Inflammatory macrophage treated with lipopolysaccharide for 1 hour (primary cell): ENCODE data around the gene TMEM117.

ENCODE experiments used
- DNase-seq, 2 donors: peaks; one replicate each; pipeline ENCODE4 v3.0.0-alpha.2; 2020 to 2022

The TMEM117 gene

DNA sequence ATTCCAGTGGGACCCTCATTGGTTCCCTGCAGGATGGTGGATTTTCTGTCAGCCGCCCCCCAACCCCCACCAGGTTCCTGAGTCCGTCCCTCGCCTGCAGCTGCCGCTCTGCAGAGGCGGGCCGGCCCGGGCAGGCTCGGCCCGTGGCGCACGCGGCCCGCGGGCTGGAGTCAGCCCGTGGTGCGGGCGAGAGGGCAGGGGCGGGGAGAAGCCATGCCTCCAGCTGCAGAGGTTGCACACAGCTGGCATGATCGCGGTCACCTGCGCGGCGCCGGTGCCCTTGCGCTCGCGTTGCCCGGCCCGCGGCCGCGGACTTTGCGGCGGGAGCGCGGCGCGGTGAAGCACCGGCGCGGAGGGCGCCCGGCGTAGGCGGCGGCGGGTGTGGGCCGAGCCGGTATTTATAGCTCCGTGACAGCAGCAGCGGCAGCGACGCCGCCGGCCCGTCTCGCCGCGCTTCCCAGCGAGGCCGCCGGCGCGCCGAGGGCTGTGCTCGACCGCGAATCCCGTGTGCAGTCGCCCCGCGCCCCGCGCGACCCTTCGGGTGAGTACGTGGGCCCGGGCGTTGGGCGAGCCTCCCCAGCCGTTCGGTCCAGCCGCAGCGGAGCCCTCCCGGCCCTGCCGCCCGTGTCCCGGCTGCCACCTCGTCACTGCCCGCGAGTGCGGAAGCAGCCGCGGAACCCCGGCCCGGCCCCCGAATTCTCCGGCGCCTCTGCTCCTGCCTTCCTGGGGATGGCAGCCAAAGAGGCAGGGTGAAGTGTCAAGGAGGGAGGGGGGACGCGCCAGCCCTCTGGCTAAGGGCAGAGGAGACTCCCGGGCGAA is at the start of gene TMEM117:
TSS of gene TMEM117 (plus strand) at position 426 of the 819 bp plus-strand sequence.
- peak; percentile 38 to 61 for DNase-seq

DNA sequence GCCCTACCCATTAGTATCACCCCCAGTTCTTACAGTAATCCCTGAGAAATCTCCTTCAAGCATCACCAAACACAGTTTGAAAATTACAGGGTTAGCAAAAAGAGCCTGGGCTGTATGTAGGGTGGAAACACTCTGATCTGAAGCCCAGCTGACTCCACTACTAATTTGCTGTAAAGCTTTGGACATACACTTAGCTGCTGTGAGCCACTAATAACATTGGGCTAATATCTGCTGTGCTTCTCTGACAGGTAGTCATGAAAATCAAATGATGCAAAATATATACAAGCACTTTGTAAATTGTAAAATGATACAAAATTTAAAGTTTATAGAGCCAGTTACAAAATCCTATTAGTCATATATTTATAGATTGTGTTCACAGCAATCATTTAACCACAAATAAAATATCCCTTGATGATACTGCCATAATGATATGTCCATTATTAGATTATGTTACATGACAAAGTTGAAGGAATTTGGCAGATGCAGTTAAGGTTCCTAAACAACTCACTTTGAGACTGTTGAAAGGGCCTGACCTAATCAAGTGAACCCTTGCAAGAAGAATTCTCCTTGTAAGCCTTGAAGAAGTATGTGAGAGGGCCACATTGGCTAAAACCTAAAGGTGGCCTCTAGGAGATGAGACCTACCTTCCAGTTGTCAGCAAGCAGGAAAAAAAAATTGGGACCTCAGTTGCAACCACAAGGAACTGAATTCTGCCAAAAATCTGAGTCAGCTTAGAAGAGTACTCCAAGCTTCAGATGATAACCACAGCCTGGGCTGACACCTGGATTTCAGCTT is 48.8 kb upstream of the TMEM117 start:
- no peak for DNase-seq

DNA sequence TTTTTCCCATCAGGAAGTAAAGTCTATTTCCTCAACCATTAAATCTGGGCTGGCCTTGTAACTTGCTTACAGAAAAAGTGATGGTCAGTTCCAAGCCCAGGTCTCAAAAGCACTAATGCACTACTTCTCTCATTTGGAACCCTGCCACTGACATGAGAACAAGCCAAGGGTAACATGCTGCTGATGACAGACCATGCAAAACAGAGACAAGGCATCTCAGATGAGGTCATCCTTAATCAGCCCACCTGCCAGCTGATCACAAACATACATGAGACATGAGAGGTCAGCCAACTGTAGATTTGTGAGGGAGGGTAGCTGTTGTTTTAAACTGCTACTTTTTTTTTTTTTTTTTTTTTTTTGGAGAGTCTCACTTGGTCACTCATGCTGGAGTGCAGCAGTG is 45.9 kb upstream of the TMEM117 start:
- DNase-seq: no peak

DNA sequence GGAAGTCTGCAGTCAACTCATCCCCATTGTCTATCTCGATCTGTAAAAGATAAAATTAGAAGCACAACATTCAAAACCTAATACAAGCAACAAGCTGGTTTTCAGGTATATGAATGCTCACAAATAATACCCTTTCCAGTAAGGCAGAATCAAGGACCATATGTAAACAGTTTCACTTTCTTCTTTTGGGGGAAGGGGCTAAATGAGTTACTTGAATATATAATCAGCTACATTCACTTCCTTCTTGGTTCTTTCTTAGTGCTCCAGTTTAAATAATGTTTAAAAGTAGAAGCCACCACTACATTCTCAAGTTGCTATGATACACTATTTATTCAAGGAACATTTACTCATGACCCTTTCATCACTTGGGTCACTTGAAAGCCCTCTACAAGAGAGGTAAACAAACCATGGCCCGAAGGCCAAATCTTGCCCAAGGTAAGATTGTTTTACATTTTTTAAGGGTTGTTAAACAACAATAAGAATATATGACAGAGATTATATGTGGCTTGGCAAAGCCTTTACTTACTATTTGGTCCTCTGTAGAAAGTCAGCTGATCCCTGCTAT is 40.1 kb upstream of the TMEM117 start:
- DNase-seq: no peak

DNA sequence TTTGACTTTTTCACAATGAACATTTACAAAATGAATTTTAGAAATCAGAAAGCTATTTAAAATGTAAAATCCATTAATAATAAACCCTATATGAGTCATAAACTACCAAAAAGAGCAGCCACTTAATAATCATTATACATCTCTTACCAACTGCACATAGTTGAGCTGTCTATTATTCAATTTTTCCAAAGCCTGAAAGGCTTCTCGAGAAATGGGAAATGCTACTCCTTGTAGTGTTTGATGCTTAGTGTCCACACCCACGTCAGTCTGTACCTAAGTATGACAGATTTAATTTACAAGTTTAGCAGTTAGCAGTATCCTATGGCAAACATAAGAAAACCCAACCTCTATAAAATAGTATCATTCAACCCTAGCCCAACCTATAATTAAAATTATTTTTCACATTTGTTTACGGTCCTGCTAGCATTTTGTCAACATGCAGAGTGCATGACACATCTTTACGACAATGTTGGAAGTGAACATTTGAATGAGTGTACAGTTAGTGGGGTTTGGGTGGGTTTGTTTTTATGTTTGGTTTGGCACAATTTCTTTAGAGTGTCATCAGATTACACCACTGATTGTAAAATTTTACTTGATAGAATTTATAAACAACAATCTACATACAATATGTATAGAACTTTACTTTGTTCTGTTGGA is 38.2 kb upstream of the TMEM117 start:
- DNase-seq: no peak

DNA sequence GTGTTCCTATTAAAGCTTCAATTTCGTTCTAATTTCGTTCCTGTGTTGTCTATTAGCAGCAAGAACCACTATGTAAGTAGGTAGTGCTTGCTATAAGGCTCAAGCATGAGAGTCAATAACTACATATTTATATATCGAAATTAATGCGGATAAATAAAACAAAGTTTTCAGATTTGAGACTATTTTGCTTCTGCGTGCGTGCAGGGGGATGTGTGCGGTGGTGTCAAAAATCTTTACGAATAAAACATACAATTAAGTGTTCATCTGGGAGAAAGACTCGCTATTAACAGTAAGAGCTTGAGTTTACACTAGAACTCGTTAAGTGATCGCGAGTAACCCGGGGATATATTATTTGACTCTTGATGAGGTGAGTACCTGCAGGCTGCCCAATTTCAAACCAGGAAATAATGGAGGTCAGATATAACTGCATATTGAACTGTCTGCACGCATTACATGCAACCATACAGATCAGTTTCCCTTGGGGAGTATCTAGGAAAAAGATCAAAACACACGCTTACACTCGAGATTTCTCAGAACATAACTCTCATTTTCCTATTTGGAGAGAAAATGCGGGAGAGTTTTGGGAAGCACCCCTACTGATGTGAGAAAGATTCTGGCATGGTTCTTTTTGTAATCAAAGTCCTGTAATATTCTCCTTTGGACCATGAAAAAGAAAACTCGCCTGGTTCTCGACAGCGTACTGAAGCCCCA is 30.6 kb upstream of the TMEM117 start:
- no peak for DNase-seq

DNA sequence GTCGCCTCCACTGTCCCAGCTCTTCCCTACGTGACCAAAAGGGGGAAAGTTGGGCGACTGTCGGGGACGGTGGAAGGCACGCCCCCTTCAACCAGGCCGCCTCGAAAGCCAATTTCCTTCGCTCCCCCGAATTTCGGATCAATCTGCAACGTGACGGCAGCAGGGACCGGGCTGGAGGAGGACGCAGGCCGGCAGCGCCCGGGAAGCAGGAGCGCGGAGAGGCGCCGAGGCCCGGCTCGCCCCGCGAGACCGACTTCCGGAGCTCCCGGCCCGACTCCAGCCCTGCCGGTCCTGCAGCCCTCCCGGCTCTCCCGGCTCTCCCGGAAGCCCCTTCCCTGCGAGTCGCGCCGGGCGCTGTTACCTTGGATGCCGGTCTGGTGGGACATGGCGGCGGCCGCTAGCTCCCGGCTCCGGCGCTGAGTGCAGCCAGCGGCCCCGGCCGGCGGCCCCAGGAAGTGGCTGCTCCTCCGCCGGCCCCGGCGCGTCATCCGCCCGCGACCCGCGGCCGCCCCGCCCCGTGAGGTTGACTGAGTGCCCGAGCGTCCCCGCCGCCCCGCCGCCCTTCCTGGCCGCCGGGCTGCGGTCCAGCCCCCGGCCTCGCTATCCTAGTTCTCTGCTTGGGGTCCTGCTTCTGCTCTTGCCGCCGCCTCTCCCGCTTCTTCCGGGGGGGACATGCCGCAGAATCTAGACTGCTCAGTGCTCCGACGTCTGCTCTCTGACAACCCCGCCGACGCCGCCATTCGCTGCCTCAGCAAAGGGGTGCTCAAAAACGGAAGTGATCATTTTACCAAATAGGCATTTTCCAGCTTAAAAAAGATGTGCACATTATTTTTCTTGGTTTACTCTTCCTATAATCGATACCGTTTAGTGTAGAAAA is 29.8 kb upstream of the TMEM117 start, which contains the start of gene TWF1:
TSS of gene TWF1 (minus strand) at position 458 of the 877 bp plus-strand sequence. CDS start at position 386, 72 bp downstream.
- peak; percentile 75 to 85 for DNase-seq

DNA sequence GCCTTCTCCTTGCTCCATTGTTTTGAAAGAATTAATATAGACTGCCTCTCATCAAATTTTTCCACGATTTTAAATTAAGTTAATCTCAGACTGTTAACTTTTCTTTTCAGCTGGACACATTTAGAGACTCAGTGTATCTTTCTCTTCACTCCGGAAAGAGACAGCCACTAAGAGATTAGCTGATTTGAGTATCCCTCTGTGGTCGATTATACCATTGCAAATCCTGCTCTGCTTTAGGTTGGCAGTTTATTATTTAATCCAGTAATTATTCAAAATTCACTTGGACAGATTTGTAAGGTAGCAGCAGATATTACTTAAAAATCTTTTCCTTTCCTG is 29.2 kb upstream of the TMEM117 start:
- DNase-seq: no peak

DNA sequence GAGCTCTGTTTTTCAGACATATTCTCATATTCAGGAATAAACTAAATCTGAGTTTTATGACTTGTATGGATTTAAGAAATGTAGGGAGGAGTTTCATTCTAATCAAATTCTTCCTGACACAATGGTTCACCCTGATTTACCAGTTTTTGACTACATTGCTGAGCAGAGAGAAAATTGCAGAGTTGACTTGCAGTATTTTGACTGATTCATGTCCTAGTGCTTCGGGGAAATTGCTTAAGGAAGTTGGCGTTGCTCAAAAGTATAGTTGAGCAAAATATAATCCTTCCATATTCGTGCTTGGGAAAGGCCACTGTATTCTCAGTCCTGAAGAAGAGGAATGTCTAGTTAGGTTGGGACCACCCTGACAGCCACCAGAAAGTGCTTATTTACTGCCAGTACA is 28.5 kb upstream of the TMEM117 start:
- DNase-seq: peak; percentile 67 to 70

DNA sequence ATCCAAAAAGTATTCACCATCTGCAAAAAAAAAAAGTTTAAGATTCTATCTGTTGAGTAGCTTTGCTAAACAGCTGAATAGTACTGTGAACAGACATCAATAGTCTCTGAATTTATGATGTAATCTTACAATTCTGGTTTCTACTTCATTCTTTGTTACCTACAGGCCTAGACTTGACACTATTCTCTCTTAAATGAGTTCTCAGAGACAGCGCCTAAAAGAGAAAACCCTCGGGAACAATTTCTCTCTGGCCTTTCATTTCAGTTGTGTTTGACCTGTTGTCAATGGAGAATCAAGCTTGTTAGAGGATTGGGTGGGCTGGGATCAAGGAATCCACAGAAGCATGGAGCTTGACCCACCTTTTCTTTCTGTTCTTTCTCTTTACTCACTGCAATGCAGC is 23.8 kb upstream of the TMEM117 start:
- DNase-seq: no peak

DNA sequence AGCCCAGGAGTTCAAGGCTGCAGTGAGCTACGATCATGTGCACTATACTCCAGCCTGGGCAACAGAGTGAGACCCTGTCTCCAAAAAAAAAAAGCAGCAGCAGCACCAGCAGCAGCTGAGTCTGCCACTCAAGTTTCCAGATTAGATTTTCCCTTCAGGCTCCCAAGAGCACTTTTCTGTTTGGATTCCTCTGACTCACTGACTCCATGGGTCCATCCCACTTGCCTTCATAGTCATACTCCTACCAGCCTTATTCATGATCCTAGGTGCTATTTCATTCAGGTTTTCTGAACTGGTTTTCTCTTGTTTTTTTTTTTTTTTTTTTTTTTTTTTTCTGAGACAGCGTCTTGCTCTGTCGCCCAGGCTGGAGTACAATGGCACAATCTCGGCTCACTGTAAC is 23.0 kb upstream of the TMEM117 start:
- DNase-seq: no peak

DNA sequence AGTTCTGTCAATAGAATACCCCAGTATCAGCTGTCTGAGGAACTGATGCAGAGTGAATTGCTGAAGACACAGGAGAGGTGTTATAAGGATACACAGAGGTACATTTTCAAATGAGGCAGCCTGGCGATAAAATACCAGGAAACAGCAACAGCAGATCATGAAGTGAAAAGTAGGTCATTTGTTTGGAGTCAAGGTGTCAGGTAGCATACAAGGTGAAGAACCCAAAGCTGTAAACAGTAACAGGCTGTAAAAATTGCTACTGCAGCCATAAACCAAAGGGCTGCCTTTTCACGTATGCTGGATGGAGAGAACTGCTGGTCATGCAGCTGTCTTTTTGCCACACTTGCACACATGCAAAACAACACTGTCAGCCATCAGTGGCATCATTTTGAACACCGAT is 20.5 kb upstream of the TMEM117 start:
- DNase-seq: no peak

DNA sequence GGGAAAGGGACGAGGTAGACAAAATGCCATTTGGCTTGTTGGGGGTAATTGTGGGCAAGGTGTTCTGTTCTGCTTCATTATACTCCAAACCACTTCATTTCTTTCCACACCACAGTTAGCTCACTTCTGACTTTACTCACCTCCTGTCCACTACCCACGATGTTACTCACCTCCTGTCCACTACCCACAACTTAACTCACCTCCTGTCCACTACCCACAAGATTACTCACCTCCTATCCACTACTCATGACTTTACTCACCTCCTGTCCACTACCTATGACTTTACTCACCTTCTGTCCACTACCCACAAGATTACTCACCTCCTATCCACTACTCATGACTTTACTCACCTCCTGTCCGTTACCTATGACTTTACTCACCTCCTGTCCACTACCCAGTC is 19.7 kb upstream of the TMEM117 start:
- DNase-seq: no peak

DNA sequence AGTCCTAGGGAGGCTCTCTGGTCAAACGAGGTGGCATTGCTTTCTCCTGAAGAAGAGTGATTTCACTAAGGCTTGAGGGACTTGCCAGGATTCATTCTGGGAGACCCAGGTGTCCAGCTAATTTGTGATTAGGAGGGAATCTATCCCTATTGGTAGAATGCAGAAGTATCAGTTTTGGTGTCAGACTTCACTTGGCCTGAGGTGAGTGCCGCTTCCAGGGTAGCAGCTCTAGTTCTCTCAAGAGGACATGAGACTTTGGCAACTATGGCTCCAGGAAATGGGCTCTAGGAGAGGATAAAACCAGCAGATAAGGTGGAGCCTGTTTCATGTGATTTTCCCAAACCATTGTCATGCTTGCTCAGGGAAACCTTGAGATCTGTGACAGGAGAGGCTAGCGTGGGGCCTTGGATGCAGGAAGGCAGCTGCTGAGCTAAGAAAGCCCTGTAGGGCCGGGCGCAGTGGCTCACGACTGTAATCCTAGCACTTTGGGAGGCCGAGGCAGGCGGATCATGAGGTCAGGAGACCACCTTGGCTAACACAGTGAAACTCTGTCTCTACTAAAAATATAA is 11.6 kb upstream of the TMEM117 start:
- DNase-seq: no peak

DNA sequence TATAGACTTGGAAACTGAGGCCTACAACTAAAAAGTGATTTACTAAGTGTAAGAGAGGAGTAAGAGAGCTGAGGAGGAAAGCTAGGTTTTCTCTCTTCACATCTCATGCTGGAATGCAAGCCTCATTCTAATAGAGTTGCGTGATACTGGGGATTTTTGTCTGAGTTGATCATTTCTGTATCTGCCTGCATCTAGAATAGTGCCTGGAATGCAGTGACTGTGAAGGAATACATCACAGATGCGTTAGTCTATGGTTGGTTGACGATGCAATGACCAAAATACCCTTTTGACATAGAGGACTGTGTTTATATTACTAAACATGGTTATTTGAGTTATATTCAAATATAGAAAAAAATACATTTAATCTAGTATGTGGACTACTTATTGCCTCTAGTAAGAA is 9.2 kb upstream of the TMEM117 start:
- no peak for DNase-seq

DNA sequence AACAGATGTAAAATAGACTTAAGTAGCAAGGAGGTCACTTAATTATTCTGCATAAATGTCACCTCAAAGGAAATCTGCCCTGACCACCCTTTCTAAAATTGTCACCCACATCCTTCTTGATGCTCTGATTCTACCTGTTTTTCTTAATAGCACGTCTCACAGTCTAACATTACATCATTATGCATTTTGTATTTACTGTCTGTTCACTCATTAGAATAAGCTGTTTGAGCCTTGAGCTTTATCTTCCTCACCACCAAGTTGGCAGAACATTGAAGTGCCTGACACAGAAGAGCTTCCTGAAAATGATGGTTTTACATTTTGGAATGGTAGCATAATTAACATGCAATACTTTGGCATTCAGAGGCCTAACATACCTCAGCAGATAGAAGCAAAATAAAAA is 8.8 kb upstream of the TMEM117 start:
- DNase-seq: no peak

DNA sequence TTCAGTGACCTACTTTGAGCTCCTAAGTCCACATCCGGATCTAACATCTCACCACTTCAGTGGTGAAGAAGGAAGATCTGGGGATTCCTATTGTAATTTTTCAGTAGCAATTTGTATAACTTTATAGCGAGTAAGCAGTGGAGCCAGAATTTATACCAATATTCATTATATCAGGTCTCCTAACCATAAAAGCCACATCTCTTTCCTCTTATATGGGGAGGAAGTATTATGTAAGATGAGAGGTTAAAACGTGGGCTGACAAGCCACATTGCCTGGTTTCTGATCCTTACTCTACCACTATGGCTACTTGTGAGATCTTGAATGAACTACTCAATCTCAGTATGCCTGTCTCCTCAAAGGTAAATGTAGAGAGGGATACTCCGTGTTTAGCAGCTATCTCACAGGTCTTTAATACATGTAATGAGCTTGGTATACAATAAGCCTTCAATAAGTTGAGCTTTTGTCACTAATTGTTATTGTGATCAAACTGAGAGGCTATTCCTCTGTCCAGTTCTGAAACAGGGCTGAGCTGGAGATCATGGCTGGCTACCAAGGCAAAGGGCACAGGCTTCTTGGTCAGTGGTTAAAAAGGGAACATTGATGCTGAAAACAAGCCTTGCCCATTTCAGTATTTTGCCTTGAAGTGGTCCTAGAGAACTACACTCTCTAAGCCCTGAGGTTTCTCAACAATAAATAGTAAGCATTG is 3.3 kb upstream of the TMEM117 start:
- DNase-seq: peak; percentile 45 to 48

DNA sequence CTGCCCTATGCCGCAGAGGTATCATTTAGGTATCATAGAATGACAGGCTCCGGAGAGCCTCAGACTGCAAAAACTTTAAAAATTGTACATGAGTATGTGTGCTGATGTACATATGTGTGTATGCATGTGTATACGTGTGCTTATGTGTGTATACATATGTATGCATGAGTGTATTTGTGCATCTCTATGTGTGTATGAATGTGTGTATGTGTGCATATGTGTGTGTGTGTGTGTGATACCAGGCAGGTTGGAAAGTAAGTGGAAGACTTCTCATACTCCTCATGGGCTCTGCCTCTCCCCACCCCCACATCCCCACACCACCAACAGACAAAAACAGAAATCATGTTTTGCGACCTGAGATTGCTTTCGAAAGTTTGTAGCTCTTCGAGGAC is 621 bp upstream of the TMEM117 start:
- DNase-seq: no peak

DNA sequence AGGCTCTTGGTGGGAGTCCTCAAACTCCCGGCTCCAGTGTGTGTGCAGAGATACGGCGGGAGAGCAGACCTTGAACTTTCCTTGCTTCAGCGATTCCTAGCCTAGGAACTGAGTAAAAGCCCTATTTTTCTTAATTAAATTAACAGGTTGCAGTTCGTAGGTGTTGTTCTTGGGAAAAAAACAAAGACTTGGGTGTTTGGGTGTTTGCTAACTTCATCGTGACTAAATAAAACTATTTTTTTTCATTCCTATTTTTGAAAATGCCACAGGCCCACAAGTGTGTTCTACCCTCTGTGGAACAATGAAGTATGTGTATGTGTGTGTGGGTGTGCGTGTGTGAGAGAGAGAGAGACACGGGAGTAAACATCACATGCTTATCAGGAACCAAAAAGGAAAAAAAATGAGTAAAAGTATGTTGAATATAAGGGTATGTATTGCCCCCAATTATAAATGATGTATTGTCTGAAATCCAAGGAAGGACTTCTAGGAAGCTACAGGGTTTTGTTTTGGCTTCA is 651 bp downstream of the TMEM117 start:
- peak; percentile 31 to 44 for DNase-seq

DNA sequence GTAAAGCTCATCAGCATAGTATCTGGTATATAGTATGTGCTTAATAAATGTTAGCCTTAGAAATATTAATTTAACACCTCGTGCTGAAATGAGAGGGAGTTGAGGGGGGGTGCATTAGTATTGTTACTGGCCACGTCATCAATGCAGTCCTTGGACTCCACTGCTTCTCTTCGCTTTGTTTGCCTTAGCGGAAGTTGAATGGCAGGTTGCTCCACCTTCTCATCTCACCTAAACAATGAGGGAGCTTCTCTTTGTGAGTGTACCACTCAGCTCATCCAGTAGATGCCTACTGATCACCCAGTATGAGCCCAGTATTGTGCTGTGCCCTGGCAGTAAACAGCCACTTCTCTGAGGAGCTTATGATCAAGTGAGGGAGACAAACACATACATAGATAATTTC is 4.5 kb downstream of the TMEM117 start:
- no peak for DNase-seq
